Activated T-cell treated with anti-CD3 and anti-CD28 coated beads for 24 hours (primary cell): ENCODE data around the gene RAD51B.

Experiments used
- DNase-seq: peaks from one replicate; pipeline ENCODE4 v3.0.0-alpha.2; 2020; ENCODE audit warnings: low read depth

The RAD51B gene

GRCh38 chr14:68487805-68488590 is 668.4 kb downstream of the RAD51B start:
- DNase-seq: no peak

- DNase-seq: no peak
Observed at GRCh38 chr14:68491793-68492192, 672.2 kb downstream of the RAD51B start.

- DNase-seq: no peak
Observed at GRCh38 chr14:68492381-68493151, 673.0 kb downstream of the RAD51B start.

- DNase-seq: no peak
Observed at GRCh38 chr14:68493152-68493911, 673.8 kb downstream of the RAD51B start.

GRCh38 chr14:68495101-68496039 is 675.8 kb downstream of the RAD51B start:
- no peak for DNase-seq

GRCh38 chr14:68497011-68497410 is 677.4 kb downstream of the RAD51B start:
- no peak for DNase-seq

- no peak for DNase-seq
Observed at GRCh38 chr14:68499451-68499850, 679.9 kb downstream of the RAD51B start.

GRCh38 chr14:68501171-68501570 is 681.6 kb downstream of the RAD51B start:
- no peak for DNase-seq

GRCh38 chr14:68501614-68502052 is 682.1 kb downstream of the RAD51B start:
- DNase-seq: no peak

- no peak for DNase-seq
Observed at GRCh38 chr14:68502230-68502629, 682.7 kb downstream of the RAD51B start.

- no peak for DNase-seq
Observed at GRCh38 chr14:68503186-68503825, 683.7 kb downstream of the RAD51B start.

- no peak for DNase-seq
Observed at GRCh38 chr14:68504861-68505260, 685.3 kb downstream of the RAD51B start.

GRCh38 chr14:68506021-68506644 is 686.6 kb downstream of the RAD51B start:
- no peak for DNase-seq

- no peak for DNase-seq
Observed at GRCh38 chr14:68506645-68507419, 687.3 kb downstream of the RAD51B start.

- no peak for DNase-seq
Observed at GRCh38 chr14:68507544-68508081, 688.0 kb downstream of the RAD51B start.

- no peak for DNase-seq
Observed at GRCh38 chr14:68508581-68508980, 689.0 kb downstream of the RAD51B start.

GRCh38 chr14:68509188-68509983 is 689.8 kb downstream of the RAD51B start:
- DNase-seq: no peak
